ENCODE measurements around the gene GATA6. TPM values are rescaled to one million over a fixed set of nuclear protein-coding genes. Genes with fewer than 3 reads are reported as not detected.
A peak's percentile ranks its signal among the peaks of the same experiment; 100 is the strongest.

The GATA6 gene
- total RNA-seq, 1 experiment from 2014 or later = 54.6 TPM

DNA sequence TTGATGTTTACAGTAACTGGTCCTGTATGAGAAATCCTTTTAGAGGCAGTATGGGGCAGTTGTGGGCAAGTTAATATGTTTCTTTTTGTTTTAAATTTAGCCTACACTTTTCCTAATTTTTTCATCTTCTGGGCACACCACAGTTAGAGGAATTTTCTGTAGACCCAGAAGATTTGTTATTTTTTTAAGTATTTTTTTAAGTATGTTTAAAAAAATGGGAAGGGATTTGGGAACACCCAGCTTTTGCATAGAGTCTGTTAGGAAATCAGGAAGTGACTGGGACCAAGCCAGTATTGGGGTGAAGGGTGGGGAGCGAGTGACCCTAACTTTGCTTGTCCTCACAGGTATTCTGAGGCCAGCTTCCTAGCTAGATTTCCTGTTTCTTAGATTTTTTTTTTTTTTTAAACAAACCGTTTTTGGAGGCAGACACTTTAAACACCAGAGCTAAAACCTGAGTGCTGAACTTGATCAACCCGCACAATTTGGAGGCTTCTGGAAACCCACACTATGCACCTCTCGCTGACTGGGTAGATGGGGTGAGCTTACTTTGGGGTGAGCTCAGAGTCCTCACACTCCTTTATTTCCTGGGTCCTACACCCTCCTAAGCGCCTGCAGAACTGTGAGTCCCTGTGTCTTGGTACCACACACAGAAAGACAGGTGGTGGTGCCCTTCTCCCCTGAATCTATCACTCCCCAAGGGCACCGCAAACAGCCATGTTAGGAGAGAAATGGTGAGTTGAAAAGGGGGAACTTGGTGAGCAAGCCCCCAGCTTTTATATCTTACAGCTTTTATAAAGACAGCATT is 5.2 kb downstream of the GATA6 start:
- Mint-ChIP-seq H3K9me3 (ENCODE audit: low read depth, unreplicated experiment) (no peaks in the 10 kb centered on the region), H3K36me3 (ENCODE audit: insufficient read depth, unreplicated experiment) (peaks cover 93% of the 10 kb centered on the region), H3K4me3 (ENCODE audit: low read depth, unreplicated experiment) (peak overlapping the region; percentile 98), H3K27me3 (ENCODE audit: unreplicated experiment) (no peaks in the 10 kb centered on the region), H3K4me1 (ENCODE audit: low read depth, unreplicated experiment) (peaks cover 1% of the 10 kb centered on the region), H3K27ac (ENCODE audit: unreplicated experiment) (peak overlapping the region; percentile 98)
- no peak for TF ChIP-seq CTCF (IDR thresholded peaks at IDR 0.05; ENCODE audit: unreplicated experiment)
- intact Hi-C loops (cut with micrococcal nuclease; ENCODE audit: unreplicated experiment) = loop anchor here (2.0 to 5.0 kb wide), 3 partner anchors 14 to 388 kb away; no protein-coding TSS in a partner anchor
- no peak for DNase-seq
- CTCF ChIA-PET = interaction anchor here (0.7 to 3.3 kb wide), 7 partner anchors 12 to 388 kb away, joined by 3 to 21 read pairs (median 4); no protein-coding TSS in a partner anchor
- TSS peak; percentile 1 for BruUV-seq (replicated peaks)

GRCh38 chr18:22175346-22175745 is 6.0 kb downstream of the GATA6 start:
- intact Hi-C loops (cut with micrococcal nuclease; ENCODE audit: unreplicated experiment) = loop anchor here (2.0 to 5.0 kb wide), 3 partner anchors 13 to 387 kb away; no protein-coding TSS in a partner anchor
- peaks cover 9% of the 10 kb centered on the region for H3K4me1 Mint-ChIP-seq (ENCODE audit: low read depth, unreplicated experiment)
- peak overlapping the region; percentile 98 for H3K4me3 Mint-ChIP-seq (ENCODE audit: low read depth, unreplicated experiment)
- CTCF ChIA-PET = interaction anchor here (1.3 to 3.3 kb wide), 3 partner anchors 11 to 388 kb away, joined by 4 to 21 read pairs (median 14); no protein-coding TSS in a partner anchor
- DNase-seq = no peak
- H3K9me3 Mint-ChIP-seq (ENCODE audit: low read depth, unreplicated experiment) = no peaks in the 10 kb centered on the region
- peaks cover 93% of the 10 kb centered on the region for H3K36me3 Mint-ChIP-seq (ENCODE audit: insufficient read depth, unreplicated experiment)
- H3K27me3 Mint-ChIP-seq (ENCODE audit: unreplicated experiment) = no peaks in the 10 kb centered on the region
- no peak for TF ChIP-seq CTCF (IDR thresholded peaks at IDR 0.05; ENCODE audit: unreplicated experiment)
- no TSS peak for BruUV-seq (replicated peaks)
- peak overlapping the region; percentile 98 for H3K27ac Mint-ChIP-seq (ENCODE audit: unreplicated experiment)

DNA sequence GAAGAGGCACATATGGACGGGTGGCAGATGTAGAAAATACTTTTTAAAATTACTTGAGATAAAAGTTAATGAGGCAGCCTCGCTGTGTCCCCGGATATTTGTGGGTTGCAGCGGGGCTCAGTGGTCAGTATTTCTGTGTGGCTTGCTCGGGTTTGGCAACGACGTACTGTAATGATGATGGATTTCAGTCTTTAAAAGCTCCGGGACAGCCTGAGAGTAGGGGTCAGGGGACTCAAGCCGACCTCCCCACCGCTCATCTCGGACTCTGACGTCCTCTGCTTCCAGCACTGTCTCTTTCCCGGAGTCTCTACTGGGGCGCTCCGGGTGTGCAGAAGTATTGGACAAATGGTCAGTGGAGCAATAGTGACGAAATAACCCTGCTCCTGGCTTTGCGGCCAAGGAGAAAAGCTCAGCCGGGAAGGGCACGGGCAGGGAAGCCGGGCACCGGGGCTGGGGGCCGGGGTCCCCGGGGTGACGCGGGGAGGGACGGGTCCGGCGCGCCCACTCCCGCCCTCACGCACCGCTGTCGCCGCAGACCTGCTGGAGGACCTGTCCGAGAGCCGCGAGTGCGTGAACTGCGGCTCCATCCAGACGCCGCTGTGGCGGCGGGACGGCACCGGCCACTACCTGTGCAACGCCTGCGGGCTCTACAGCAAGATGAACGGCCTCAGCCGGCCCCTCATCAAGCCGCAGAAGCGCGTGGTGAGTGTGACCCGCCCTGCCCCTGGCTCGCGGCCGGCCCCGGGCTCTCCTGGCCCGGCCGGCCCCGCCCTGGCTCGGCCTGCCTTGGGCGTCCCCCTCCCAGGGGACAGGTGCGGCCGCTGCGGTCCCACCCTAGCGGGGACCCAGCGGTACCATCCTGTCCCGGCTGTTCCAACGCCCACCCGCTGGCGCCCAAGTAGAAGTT is 7.3 kb downstream of the GATA6 start:
- Mint-ChIP-seq H3K27me3 (ENCODE audit: unreplicated experiment) (no peaks in the 10 kb centered on the region), H3K36me3 (ENCODE audit: insufficient read depth, unreplicated experiment) (peaks cover 95% of the 10 kb centered on the region)

More for the DNA sequence above, 7.3 kb downstream of the GATA6 start:
- Mint-ChIP-seq H3K9me3 (ENCODE audit: low read depth, unreplicated experiment) (no peaks in the 10 kb centered on the region), H3K27ac (ENCODE audit: unreplicated experiment) (peak overlapping the region; percentile 98), H3K4me1 (ENCODE audit: low read depth, unreplicated experiment) (peaks cover 20% of the 10 kb centered on the region), H3K4me3 (ENCODE audit: low read depth, unreplicated experiment) (peak overlapping the region; percentile 98)
- intact Hi-C loops (cut with micrococcal nuclease; ENCODE audit: unreplicated experiment) = loop anchor here (5.0 kb wide), 1 partner anchor 171 kb away; no protein-coding TSS in a partner anchor
- CTCF ChIA-PET = interaction anchor here (0.5 kb wide), 1 partner anchor 14 kb away, joined by 4 read pairs; no protein-coding TSS in a partner anchor
- BruUV-seq (replicated peaks) = no TSS peak
- no peak for TF ChIP-seq CTCF (IDR thresholded peaks at IDR 0.05; ENCODE audit: unreplicated experiment)
- no peak for DNase-seq

Data from Calu3 (cell line).